ENCODE results near the gene LRRN2. TPM values are rescaled to one million over a fixed set of nuclear protein-coding genes. Genes with fewer than 3 reads are reported as not detected.

LRRN2 gene
- total and polyA plus RNA-seq, 9 of the 15 experiments (the other 6 are each of a cell fraction or from before 2014, with no cell fraction given) = 0.05 TPM; not detected in 8

- TF ChIP-seq, protein P1, sequence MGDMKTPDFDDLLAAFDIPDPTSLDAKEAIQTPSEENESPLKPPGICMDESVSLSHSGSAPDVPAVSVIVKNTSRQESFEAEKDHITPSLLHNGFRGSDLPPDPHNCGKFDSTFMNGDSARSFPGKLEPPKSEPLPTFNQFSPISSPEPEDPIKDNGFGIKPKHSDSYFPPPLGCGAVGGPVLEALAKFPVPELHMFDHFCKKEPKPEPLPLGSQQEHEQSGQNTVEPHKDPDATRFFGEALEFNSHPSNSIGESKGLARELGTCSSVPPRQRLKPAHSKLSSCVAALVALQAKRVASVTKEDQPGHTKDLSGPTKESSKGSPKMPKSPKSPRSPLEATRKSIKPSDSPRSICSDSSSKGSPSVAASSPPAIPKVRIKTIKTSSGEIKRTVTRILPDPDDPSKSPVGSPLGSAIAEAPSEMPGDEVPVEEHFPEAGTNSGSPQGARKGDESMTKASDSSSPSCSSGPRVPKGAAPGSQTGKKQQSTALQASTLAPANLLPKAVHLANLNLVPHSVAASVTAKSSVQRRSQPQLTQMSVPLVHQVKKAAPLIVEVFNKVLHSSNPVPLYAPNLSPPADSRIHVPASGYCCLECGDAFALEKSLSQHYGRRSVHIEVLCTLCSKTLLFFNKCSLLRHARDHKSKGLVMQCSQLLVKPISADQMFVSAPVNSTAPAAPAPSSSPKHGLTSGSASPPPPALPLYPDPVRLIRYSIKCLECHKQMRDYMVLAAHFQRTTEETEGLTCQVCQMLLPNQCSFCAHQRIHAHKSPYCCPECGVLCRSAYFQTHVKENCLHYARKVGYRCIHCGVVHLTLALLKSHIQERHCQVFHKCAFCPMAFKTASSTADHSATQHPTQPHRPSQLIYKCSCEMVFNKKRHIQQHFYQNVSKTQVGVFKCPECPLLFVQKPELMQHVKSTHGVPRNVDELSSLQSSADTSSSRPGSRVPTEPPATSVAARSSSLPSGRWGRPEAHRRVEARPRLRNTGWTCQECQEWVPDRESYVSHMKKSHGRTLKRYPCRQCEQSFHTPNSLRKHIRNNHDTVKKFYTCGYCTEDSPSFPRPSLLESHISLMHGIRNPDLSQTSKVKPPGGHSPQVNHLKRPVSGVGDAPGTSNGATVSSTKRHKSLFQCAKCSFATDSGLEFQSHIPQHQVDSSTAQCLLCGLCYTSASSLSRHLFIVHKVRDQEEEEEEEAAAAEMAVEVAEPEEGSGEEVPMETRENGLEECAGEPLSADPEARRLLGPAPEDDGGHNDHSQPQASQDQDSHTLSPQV (IDR thresholded peaks at IDR 0.05) = peak; percentile 57
- TF ChIP-seq DNMT1 (IDR thresholded peaks at IDR 0.05) (no peak), RBFOX2 (IDR thresholded peaks at IDR 0.05; ENCODE audit: low read depth, low read length) (no peak), ERF (CRISPR knock-in tag; IDR thresholded peaks at IDR 0.05) (no peak), PTBP1 (IDR thresholded peaks at IDR 0.05; ENCODE audit: low read depth, low read length) (no peak), KLF6 (CRISPR knock-in tag; IDR thresholded peaks at IDR 0.05; ENCODE audit: borderline replicate concordance) (no peak), ZNF584 (CRISPR knock-in tag; IDR thresholded peaks at IDR 0.05; ENCODE audit: low read depth) (no peak), E2F3 (CRISPR knock-in tag; IDR thresholded peaks at IDR 0.05) (no peak), FOXJ2 (tag; IDR thresholded peaks at IDR 0.05) (no peak), CHCHD3 (CRISPR knock-in tag; IDR thresholded peaks at IDR 0.05) (no peak), TAL1 (IDR thresholded peaks at IDR 0.05) (no peak), SREBF1 (IDR thresholded peaks at IDR 0.05; ENCODE audit: borderline replicate concordance, low read depth, low read length) (no peak), NBN (IDR thresholded peaks at IDR 0.05; ENCODE audit: low read depth) (no peak; the same call in 1 of the 2 replicates), ZBTB8A (IDR thresholded peaks at IDR 0.05; ENCODE audit: partially characterized antibody) (no peak), FOXA3 (CRISPR knock-in tag; conservative IDR thresholded peaks at IDR 0.05 in 1 of 2, IDR thresholded peaks at IDR 0.05 in 1 of 2) (no peak), ZNF512 (tag; IDR thresholded peaks at IDR 0.05) (no peak)
- TF ChIP-seq, protein P2, sequence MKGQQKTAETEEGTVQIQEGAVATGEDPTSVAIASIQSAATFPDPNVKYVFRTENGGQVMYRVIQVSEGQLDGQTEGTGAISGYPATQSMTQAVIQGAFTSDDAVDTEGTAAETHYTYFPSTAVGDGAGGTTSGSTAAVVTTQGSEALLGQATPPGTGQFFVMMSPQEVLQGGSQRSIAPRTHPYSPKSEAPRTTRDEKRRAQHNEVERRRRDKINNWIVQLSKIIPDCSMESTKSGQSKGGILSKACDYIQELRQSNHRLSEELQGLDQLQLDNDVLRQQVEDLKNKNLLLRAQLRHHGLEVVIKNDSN (CRISPR knock-in tag; IDR thresholded peaks at IDR 0.05) = no peak
- TF ChIP-seq, protein P3, sequence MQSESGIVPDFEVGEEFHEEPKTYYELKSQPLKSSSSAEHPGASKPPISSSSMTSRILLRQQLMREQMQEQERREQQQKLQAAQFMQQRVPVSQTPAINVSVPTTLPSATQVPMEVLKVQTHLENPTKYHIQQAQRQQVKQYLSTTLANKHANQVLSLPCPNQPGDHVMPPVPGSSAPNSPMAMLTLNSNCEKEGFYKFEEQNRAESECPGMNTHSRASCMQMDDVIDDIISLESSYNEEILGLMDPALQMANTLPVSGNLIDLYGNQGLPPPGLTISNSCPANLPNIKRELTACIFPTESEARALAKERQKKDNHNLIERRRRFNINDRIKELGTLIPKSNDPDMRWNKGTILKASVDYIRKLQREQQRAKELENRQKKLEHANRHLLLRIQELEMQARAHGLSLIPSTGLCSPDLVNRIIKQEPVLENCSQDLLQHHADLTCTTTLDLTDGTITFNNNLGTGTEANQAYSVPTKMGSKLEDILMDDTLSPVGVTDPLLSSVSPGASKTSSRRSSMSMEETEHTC (IDR thresholded peaks at IDR 0.05) = no peak
- TF ChIP-seq, protein P4, sequence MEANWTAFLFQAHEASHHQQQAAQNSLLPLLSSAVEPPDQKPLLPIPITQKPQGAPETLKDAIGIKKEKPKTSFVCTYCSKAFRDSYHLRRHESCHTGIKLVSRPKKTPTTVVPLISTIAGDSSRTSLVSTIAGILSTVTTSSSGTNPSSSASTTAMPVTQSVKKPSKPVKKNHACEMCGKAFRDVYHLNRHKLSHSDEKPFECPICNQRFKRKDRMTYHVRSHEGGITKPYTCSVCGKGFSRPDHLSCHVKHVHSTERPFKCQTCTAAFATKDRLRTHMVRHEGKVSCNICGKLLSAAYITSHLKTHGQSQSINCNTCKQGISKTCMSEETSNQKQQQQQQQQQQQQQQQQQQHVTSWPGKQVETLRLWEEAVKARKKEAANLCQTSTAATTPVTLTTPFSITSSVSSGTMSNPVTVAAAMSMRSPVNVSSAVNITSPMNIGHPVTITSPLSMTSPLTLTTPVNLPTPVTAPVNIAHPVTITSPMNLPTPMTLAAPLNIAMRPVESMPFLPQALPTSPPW (CRISPR knock-in tag; IDR thresholded peaks at IDR 0.05) = no peak
Observed at GRCh38 chr1:204670152-204670927, 15.2 kb downstream of the LRRN2 start (continued).

All from K562 (cell line).